Nephron progenitor cell (in vitro differentiated cells): ENCODE data around the gene LMCD1.

ENCODE experiments used
- DNase-seq: peaks from one replicate; pipeline ENCODE4 v3.0.0; 2021
- H3K27ac Mint-ChIP-seq: 2 replicates; pipeline ENCODE4 v1.8.0; 2021; ENCODE audit warnings: mild to moderate bottlenecking, moderate library complexity, mixed read lengths
- H3K27me3 Mint-ChIP-seq: 2 replicates; pipeline ENCODE4 v1.8.0; 2021; ENCODE audit warnings: mild to moderate bottlenecking, low read depth, mixed read lengths; ENCODE audit not compliant: poor library complexity
- H3K36me3 Mint-ChIP-seq: 2 replicates; pipeline ENCODE4 v1.8.0; 2021; ENCODE audit warnings: low read depth, mixed read lengths
- H3K4me1 Mint-ChIP-seq: 2 replicates; pipeline ENCODE4 v1.8.0; 2021; ENCODE audit warnings: mixed read lengths
- H3K4me3 Mint-ChIP-seq: 2 replicates; pipeline ENCODE4 v1.8.0; 2021; ENCODE audit warnings: mild to moderate bottlenecking, moderate library complexity, mixed read lengths
- H3K9me3 Mint-ChIP-seq: 2 replicates; pipeline ENCODE4 v1.8.0; 2021; ENCODE audit warnings: mild to moderate bottlenecking, moderate library complexity, mixed read lengths
- CTCF ChIP-seq: fragments of 200-600 bp; sonication (generic); IDR thresholded peaks from 2 replicates; pipeline ENCODE4 v1.5.0; 2021; ENCODE audit warnings: antibody characterized with exemption

LMCD1 gene

GRCh38 chr3:8501371-8502131 lies at the start of gene LMCD1:
Gene LMCD1, plus strand, starts transcription at chr3:8501823. Its CDS starts 116 bp downstream, at chr3:8501939.
- Mint-ChIP-seq H3K27ac (peak within 1 kb of the TSS; percentile 91), H3K4me3 (peak within 1 kb of the TSS; percentile 88), H3K36me3 (no peaks in the 10 kb centered on the region), H3K9me3 (no peaks in the 10 kb centered on the region), H3K4me1 (peaks cover 70% of the 10 kb centered on the region), H3K27me3 (peaks cover 11% of the 10 kb centered on the region)
- DNase-seq = peak; percentile 92
- TF ChIP-seq CTCF = peak; percentile 16

- peaks cover 6% of the 10 kb centered on the region for H3K9me3 Mint-ChIP-seq
These were observed 49.5 kb upstream of the LMCD1 start for GRCh38 chr3:8452112-8452511.

GRCh38 chr3:8453153-8453552 lies 48.5 kb upstream of the LMCD1 start:
- H3K27ac Mint-ChIP-seq = no peak overlapping the region
- H3K4me1 Mint-ChIP-seq = peaks cover 12% of the 10 kb centered on the region
- no peaks in the 10 kb centered on the region for H3K36me3 Mint-ChIP-seq
- H3K4me3 Mint-ChIP-seq = no peak overlapping the region
- DNase-seq = no peak
- H3K9me3 Mint-ChIP-seq = peaks cover 6% of the 10 kb centered on the region
- H3K27me3 Mint-ChIP-seq = peaks cover 5% of the 10 kb centered on the region
- no peak for TF ChIP-seq CTCF

More at GRCh38 chr3:8452112-8452511, 49.5 kb upstream of the LMCD1 start:
- peaks cover 5% of the 10 kb centered on the region for H3K27me3 Mint-ChIP-seq
- H3K4me1 Mint-ChIP-seq = peaks cover 17% of the 10 kb centered on the region
- no peak for TF ChIP-seq CTCF
- no peak overlapping the region for H3K4me3 Mint-ChIP-seq
- no peak overlapping the region for H3K27ac Mint-ChIP-seq
- DNase-seq = no peak
- H3K36me3 Mint-ChIP-seq = no peaks in the 10 kb centered on the region

- H3K4me3 Mint-ChIP-seq = no peak overlapping the region
- no peak for DNase-seq
- peaks cover 12% of the 10 kb centered on the region for H3K4me1 Mint-ChIP-seq
- no peaks in the 10 kb centered on the region for H3K36me3 Mint-ChIP-seq
- no peak for TF ChIP-seq CTCF
- peak overlapping the region; percentile 13 for H3K27ac Mint-ChIP-seq
- H3K9me3 Mint-ChIP-seq = no peaks in the 10 kb centered on the region
- peaks cover 9% of the 10 kb centered on the region for H3K27me3 Mint-ChIP-seq
These were observed 45.9 kb upstream of the LMCD1 start for GRCh38 chr3:8455526-8456411.

- H3K27ac Mint-ChIP-seq = peak overlapping the region; percentile 13
These were observed 45.2 kb upstream of the LMCD1 start for GRCh38 chr3:8456412-8456811.

More at GRCh38 chr3:8456412-8456811, 45.2 kb upstream of the LMCD1 start:
- Mint-ChIP-seq H3K27me3 (peaks cover 6% of the 10 kb centered on the region), H3K36me3 (no peaks in the 10 kb centered on the region), H3K4me3 (no peak overlapping the region), H3K9me3 (no peaks in the 10 kb centered on the region), H3K4me1 (peaks cover 12% of the 10 kb centered on the region)
- TF ChIP-seq CTCF = no peak
- no peak for DNase-seq
